Adrenal gland (tissue), 12 donors: ENCODE measurements around the gene RLN1. TPM values are rescaled to one million over a fixed set of nuclear protein-coding genes. Genes with fewer than 3 reads are reported as not detected.

ENCODE experiments used
- DNase-seq, 7 donors: peaks; one replicate each; pipeline ENCODE4 v3.0.0-alpha.2; 2019 to 2020
- H3K27ac ChIP-seq, 5 donors: fragments of 200-600 bp; sonication (generic) in 4 of 5; 1 replicate in 3 of 5; 2 replicates in 2 of 5; pipeline versions ENCODE4 v1.5.1 to v1.8.0; 2016 to 2020; ENCODE audit warnings: mild to moderate bottlenecking in 1 of 5
- H3K27me3 ChIP-seq: fragments of 200-600 bp; 2 replicates; pipeline ENCODE4 v1.8.0; 2021
- H3K36me3 ChIP-seq, 2 donors: fragments of 200-600 bp; replicated peaks in 1 of 2; 1 replicate in 1 of 2; 2 replicates in 1 of 2; pipeline versions ENCODE4 v1.5.1 to v1.8.0; 2018 to 2022
- H3K4me1 ChIP-seq, 2 donors: fragments of 200-600 bp; replicated peaks in 1 of 2; 1 replicate in 1 of 2; 2 replicates in 1 of 2; pipeline versions ENCODE4 v1.5.1 to v1.8.0; 2018 to 2021
- H3K4me3 ChIP-seq, 4 donors: fragments of 200-600 bp; sonication (generic) in 3 of 4; one replicate each; pipeline ENCODE4 v1.5.1; 2016 to 2018
- H3K9me3 ChIP-seq, 3 donors: fragments of 200-600 bp; sonication (generic) in 1 of 3; replicated peaks in 1 of 3; 1 replicate in 2 of 3; 2 replicates in 1 of 3; pipeline versions ENCODE4 v1.5.1 to v1.8.0; 2016 to 2021
- POLR2A ChIP-seq, 2 donors: fragments of 450-650 bp; IDR thresholded peaks; one replicate each; pipeline ENCODE4 v1.6.1; 2017; ENCODE audit warnings: antibody characterized with exemption in 2 of 2, mild to moderate bottlenecking in 2 of 2, moderate library complexity in 1 of 2
- WGBS, 4 donors: extraction: QIAGEN DNeasy Blood & Tissue Kit in 2 of 4; methylation state at CpG; one replicate each; pipeline versions ENCODE4 v1.1.5 to v1.1.7; 2013 to 2017; 5-methylcytosine and 5-hydroxymethylcytosine counted together
- intact Hi-C, 2 donors: fragments of 100-400 bp; cut with DNase I; formaldehyde crosslinking; loops; one replicate each; pipeline versions ENCODE4 v1.14.1 to v1.15.0; 2022 to 2023
- polyA plus RNA-seq, 3 donors: library from polyadenylated mRNA; stranded (reverse); fragments of 200-250 nt in 2 of 3; fragments of 350-450 nt in 1 of 3; fragmentation: Illumina TruSeq in 1 of 3; extraction: RNeasy Lipid Tissue Mini Kit (QIAGEN cat#74804) in 1 of 3; gene quantifications; one replicate each; pipeline ENCODE4 v1.2.3, GENCODE V29; 2013 to 2014
- small RNA-seq, 2 donors: library from RNA; depleted of rRNA; stranded (forward); fragments of <200 nt; gene quantifications; one replicate each; pipeline ENCODE3, GENCODE V24; 2016
- total RNA-seq, 9 donors: library from RNA; depleted of rRNA in 4 of 9; stranded (reverse); fragments of >200 nt in 4 of 9; fragments of 120-200 nt in 1 of 9; fragmentation: NEBNext Ultra II Directional in 1 of 9; extraction: Animal tissue kit (Norgen Biotek cat#: 25700) in 1 of 9; gene quantifications; one replicate each; pipeline versions ENCODE4 v1.1.0 to v1.2.4, GENCODE V29; 2013 to 2023
- TF ChIP-seq, protein P1 (sequence below), 6 experiments: fragments of 450-650 bp in 4 of 6; fragments of 200-600 bp in 2 of 6; sonication (generic) in 1 of 6; IDR thresholded peaks; 1 replicate in 5 of 6; 2 replicates in 1 of 6; pipeline versions ENCODE4 v1.5.1 to v1.8.0; 2016 to 2021; ENCODE audit warnings: antibody characterized with exemption in 6 of 6, mild to moderate bottlenecking in 2 of 6, moderate library complexity in 1 of 6
- donor health status: healthy with polysubstance abuse.
- donor health status: Bipolar disorder and iron deficiency.
- donor health status: DM: yes; HTN: yes; CAD: no.
- donor health status: DM: no; HTN: no; CAD: no.
- donor health status: DM: no; HTN: no; CAD: no.
- donor health status: DM: yes; HTN: yes; CAD: no.

Gene RLN1
- total and polyA plus RNA-seq, 12 donors = not detected

DNA sequence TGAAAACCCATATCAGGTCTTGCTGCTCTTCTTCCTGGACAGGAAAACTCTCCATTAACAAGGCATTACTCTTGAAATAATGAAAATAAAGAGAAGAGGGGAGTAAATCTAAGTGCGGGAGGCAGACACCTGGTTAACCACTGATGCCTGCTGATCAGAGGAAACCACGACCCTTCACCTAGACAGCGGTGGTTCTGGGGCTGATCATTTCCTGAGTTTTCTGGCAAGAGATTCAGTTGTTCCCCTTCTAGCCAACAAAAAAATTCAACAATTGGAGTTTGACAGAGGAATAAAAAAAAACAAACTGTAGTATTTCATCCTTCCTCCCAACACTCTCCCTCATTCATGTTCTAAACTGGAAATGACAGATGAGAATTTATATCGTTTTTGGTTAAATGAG lies 38.1 kb downstream of the RLN1 start:
- no peaks in the 10 kb centered on the region for H3K4me1 ChIP-seq
- H3K27me3 ChIP-seq = no peaks in the 10 kb centered on the region
- TF ChIP-seq, protein P1, sequence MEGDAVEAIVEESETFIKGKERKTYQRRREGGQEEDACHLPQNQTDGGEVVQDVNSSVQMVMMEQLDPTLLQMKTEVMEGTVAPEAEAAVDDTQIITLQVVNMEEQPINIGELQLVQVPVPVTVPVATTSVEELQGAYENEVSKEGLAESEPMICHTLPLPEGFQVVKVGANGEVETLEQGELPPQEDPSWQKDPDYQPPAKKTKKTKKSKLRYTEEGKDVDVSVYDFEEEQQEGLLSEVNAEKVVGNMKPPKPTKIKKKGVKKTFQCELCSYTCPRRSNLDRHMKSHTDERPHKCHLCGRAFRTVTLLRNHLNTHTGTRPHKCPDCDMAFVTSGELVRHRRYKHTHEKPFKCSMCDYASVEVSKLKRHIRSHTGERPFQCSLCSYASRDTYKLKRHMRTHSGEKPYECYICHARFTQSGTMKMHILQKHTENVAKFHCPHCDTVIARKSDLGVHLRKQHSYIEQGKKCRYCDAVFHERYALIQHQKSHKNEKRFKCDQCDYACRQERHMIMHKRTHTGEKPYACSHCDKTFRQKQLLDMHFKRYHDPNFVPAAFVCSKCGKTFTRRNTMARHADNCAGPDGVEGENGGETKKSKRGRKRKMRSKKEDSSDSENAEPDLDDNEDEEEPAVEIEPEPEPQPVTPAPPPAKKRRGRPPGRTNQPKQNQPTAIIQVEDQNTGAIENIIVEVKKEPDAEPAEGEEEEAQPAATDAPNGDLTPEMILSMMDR (IDR thresholded peaks at IDR 0.05) = no peak
- no peak for TF ChIP-seq POLR2A (IDR thresholded peaks at IDR 0.05)
- no peak for DNase-seq
- WGBS, 4 donors = 53 to 62% (median 59%) methylated on average over 4 of the region's 4 CpGs
- no peaks in the 10 kb centered on the region for H3K9me3 ChIP-seq
- H3K4me3 ChIP-seq = no peak overlapping the region
- no peaks in the 10 kb centered on the region for H3K36me3 ChIP-seq
- no peak overlapping the region for H3K27ac ChIP-seq
- intact Hi-C loops = no loop called here

DNA sequence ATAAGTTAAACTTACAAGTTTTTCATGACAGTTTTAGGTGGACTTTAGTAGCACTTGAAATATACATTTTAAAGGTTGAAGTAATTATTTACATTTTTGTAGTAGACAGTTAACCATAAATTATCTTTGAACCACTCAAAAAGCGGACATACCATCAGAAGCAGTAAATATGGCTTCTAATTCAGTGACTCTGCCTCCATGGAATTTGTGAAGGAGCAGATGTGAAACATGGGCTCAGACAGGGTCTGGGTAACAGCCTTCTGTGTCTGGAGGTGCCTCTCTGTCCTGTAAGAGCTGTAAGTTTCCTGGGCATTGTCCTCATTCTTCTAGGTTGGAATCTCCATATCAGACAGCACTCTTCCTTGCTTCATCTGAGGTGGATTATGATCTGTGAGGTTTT lies 47.5 kb downstream of the RLN1 start:
- H3K9me3 ChIP-seq = no peaks in the 10 kb centered on the region
- no peak overlapping the region for H3K27ac ChIP-seq
- intact Hi-C loops = no loop called here
- 75 to 89% (median 86%) methylated on average over 1 of the region's 1 CpG for WGBS, 4 donors
- TF ChIP-seq, protein P1 (IDR thresholded peaks at IDR 0.05) = no peak
- no peak for TF ChIP-seq POLR2A (IDR thresholded peaks at IDR 0.05)
- no peaks in the 10 kb centered on the region for H3K4me1 ChIP-seq
- no peaks in the 10 kb centered on the region for H3K27me3 ChIP-seq
- no peak for DNase-seq
- no peak overlapping the region for H3K4me3 ChIP-seq
- H3K36me3 ChIP-seq = no peaks in the 10 kb centered on the region

DNA sequence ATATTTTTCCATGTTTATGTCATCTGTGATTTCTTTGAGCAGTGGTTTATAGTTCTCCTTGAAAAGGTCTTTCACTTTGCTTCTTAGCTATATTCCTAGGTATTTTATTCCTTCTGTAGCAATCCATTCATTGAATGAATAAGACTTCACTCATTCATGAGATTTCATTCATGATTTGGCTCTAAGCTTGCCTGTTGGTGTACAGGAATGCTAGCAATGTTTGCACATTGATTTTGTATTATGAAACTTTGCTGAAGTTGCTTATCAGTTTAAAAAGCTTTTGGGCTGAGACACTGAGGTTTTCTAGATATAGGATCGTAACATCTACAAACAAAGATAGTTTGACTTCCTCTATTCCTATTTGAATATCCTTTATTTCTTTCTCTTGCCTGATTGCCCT lies 51.1 kb downstream of the RLN1 start:
- no peak overlapping the region for H3K27ac ChIP-seq
- TF ChIP-seq, protein P1 (IDR thresholded peaks at IDR 0.05) = no peak
- TF ChIP-seq POLR2A (IDR thresholded peaks at IDR 0.05) = no peak
- H3K4me3 ChIP-seq = no peak overlapping the region
- intact Hi-C loops = no loop called here
- no peaks in the 10 kb centered on the region for H3K4me1 ChIP-seq
- DNase-seq = no peak
- H3K36me3 ChIP-seq = no peaks in the 10 kb centered on the region
- H3K27me3 ChIP-seq = no peaks in the 10 kb centered on the region
- 62 to 85% (median 80%) methylated on average over 1 of the region's 1 CpG for WGBS, 4 donors
- H3K9me3 ChIP-seq = no peaks in the 10 kb centered on the region

DNA sequence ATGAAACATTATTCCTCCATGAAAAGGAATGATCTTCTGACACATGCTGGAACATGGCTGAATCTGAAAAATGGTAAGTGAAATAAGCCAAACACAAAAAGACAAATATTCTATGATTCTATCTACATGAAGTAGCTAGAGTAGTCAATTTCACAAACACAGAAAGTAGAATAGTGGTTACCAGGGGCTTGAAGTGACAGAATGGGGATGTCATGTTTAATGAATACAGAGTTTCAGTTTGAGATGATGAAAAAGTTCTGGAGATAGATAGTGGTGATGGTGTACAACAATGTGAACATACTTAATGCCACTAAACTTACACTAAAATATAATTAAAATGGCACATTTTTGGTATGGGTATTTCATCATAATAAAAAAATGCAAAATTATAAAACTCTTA lies 53.4 kb downstream of the RLN1 start:
- Histone ChIP-seq H3K4me1 (no peaks in the 10 kb centered on the region), H3K9me3 (no peaks in the 10 kb centered on the region), H3K36me3 (no peaks in the 10 kb centered on the region), H3K27ac (no peak overlapping the region), H3K27me3 (no peaks in the 10 kb centered on the region), H3K4me3 (no peak overlapping the region)
- intact Hi-C loops = no loop called here
- DNase-seq = no peak
- TF ChIP-seq POLR2A (IDR thresholded peaks at IDR 0.05) = no peak
- TF ChIP-seq, protein P1 (IDR thresholded peaks at IDR 0.05) = no peak

Small RNA genes lying within 50 kb of the gene (small RNA-seq; reads per million reads assigned to genes)
- gene AL135786.1 (0 reads per million in 2 donors), gene HMGN2P31 (0 reads per million in 2 donors)

Other genes with a start within 250 kb of the RLN1 start
- under 1 TPM in 1 of 9 donors, not detected in 8; 0.46 TPM for gene INSL6, start 154.2 kb downstream of the RLN1 start, total RNA-seq
- not detected for gene INSL6, start 154.2 kb downstream of the RLN1 start, polyA plus RNA-seq
- gene INSL4, start 108.5 kb downstream of the RLN1 start, total RNA-seq = not detected
- gene INSL4, start 108.5 kb downstream of the RLN1 start, polyA plus RNA-seq = not detected
- under 1 TPM in 1 of 9 donors, not detected in 8; 0.32 TPM for gene RLN2, start 35.2 kb downstream of the RLN1 start, total RNA-seq
- gene RLN2, start 35.2 kb downstream of the RLN1 start, polyA plus RNA-seq = not detected
- gene PLGRKT, start 98.0 kb upstream of the RLN1 start, total RNA-seq = 10 to 100 TPM; 15.8 to 32.0 (median 22.0) TPM
- gene PLGRKT, start 98.0 kb upstream of the RLN1 start, polyA plus RNA-seq = 10 to 100 TPM in 1 of 3 donors, 1 to 10 TPM in 2; 7.2 to 25.2 (median 7.2) TPM
- gene CD274, start 110.7 kb upstream of the RLN1 start, total RNA-seq = 1 to 10 TPM in 8 of 9 donors, under 1 TPM in 1; 0.66 to 5.8 (median 2.1) TPM
- 1 to 10 TPM in 2 of 3 donors, under 1 TPM in 1; 0.98 to 2.1 (median 1.1) TPM for gene CD274, start 110.7 kb upstream of the RLN1 start, polyA plus RNA-seq
- gene PDCD1LG2, start 170.7 kb upstream of the RLN1 start, total RNA-seq = 1 to 10 TPM in 7 of 9 donors, under 1 TPM in 2; 0.17 to 5.5 (median 1.6) TPM
- under 1 TPM; 0.40 to 0.97 (median 0.72) TPM for gene PDCD1LG2, start 170.7 kb upstream of the RLN1 start, polyA plus RNA-seq